ENCODE measurements around the gene ETV6.

DNA sequence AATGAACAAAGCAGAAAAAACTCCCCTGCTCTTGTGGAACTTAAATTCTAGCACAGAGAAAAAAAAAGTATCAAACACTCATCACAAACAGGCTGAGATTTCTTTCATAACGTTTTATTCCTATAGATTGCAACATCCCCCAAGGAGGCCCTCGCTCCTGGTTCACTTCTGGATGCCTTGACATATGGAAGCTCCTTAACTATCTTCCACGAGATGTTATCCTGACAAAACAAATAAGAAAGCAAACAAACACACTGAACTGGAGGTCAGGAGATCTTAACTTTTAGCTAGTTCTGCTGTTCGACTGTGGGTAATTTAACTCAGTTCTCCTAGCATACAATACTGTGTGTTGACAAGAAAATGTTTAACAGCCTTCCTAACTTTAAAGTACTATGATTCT lies 104.8 kb downstream of the ETV6 start:
- TF ChIP-seq, protein P1, sequence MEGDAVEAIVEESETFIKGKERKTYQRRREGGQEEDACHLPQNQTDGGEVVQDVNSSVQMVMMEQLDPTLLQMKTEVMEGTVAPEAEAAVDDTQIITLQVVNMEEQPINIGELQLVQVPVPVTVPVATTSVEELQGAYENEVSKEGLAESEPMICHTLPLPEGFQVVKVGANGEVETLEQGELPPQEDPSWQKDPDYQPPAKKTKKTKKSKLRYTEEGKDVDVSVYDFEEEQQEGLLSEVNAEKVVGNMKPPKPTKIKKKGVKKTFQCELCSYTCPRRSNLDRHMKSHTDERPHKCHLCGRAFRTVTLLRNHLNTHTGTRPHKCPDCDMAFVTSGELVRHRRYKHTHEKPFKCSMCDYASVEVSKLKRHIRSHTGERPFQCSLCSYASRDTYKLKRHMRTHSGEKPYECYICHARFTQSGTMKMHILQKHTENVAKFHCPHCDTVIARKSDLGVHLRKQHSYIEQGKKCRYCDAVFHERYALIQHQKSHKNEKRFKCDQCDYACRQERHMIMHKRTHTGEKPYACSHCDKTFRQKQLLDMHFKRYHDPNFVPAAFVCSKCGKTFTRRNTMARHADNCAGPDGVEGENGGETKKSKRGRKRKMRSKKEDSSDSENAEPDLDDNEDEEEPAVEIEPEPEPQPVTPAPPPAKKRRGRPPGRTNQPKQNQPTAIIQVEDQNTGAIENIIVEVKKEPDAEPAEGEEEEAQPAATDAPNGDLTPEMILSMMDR (IDR thresholded peaks at IDR 0.05), result no peak
- TF ChIP-seq POLR2A (IDR thresholded peaks at IDR 0.05), result no peak

All from upper lobe of left lung (tissue), 4 donors.